Measurements from ENCODE around the gene RAB37. TPM values are rescaled to one million over a fixed set of nuclear protein-coding genes. Genes with fewer than 3 reads are reported as not detected.

The RAB37 gene
- total and polyA plus RNA-seq, 4 donors = 1.4 to 3.4 (median 1.9) TPM

DNA sequence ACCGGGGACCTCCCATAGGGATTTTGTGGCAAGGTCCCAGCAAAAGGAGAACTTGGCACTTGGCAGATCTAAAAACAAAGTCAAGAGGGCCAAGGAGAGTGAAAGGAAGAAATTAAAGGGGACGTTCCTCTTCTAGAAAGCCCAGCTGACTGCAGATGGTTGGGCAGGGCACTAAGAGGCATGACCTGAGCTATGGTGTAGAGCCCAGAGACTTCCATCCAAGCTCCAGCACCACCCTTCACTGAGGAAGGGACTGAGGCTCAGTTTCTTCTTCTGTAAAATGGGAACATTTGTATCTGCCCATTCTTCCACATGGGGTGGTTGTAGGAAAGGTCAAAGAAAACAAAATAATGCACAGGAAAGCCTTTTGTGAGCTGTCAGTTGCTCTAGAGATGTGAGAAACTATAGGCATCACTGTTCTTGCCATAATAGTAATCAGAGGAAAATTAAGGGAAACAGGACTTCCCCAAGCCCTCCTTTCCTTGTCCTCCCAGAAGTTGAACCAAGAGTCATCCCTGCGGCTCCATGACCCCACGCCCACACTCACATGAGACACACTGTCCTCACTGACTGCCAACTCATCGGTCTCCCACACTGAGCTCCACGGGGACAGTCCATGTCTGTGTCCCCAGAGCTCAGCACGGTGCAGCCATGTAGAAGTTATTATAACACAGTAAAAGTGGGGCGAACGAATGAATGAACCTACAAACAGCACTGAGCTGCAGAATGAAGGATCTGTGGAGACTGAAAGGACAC lies 34.8 kb upstream of the RAB37 start:
- intact Hi-C loops (cut with DNase I) = no loop called here
- no peaks in the 10 kb centered on the region for H3K9me3 ChIP-seq (ENCODE audit: control insufficient read depth, low read length)
- ATAC-seq (ENCODE audit: low FRiP score) = no peak
- no peak for DNase-seq
- no peaks in the 10 kb centered on the region for H3K36me3 ChIP-seq (ENCODE audit: control insufficient read depth in 1 of 2, insufficient read depth in 2 of 2, low read length in 1 of 2)
- H3K4me3 ChIP-seq (ENCODE audit: low read length in 2 of 2) = no peak overlapping the region
- H3K27me3 ChIP-seq (ENCODE audit: control insufficient read depth in 1 of 2, insufficient read depth in 2 of 2, low read length in 1 of 2) = no peaks in the 10 kb centered on the region
- no peaks in the 10 kb centered on the region for H3K4me1 ChIP-seq (ENCODE audit: control insufficient read depth in 1 of 2, insufficient read depth in 2 of 2, low read length in 2 of 2)
- WGBS, 2 donors = 69 to 71% methylated on average over 9 of the region's 9 CpGs
- no peak overlapping the region for H3K27ac ChIP-seq (ENCODE audit: low read depth in 1 of 2, low read length in 2 of 2)

DNA sequence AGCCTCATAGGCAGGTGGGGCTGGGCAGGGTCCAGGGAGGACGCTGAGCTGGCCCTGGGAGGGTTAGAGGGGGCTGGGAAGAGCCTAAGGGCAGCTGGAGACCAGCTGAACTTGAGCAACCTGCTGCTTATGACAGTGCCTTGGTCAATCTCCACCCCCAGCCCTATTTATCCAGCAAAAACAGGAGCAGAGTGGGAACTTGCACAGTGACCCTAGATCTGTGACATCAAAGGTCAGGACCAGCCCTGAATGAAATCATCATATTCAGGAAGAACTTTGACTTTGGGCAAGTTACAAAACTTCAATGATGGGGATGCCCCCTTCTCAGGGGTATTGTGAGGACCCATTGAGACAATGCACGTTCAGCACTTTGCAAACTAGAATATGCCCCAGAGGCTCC lies 33.7 kb upstream of the RAB37 start:
- Histone ChIP-seq H3K36me3 (ENCODE audit: control insufficient read depth in 1 of 2, insufficient read depth in 2 of 2, low read length in 1 of 2) (no peaks in the 10 kb centered on the region), H3K27me3 (ENCODE audit: control insufficient read depth in 1 of 2, insufficient read depth in 2 of 2, low read length in 1 of 2) (no peaks in the 10 kb centered on the region)

DNA sequence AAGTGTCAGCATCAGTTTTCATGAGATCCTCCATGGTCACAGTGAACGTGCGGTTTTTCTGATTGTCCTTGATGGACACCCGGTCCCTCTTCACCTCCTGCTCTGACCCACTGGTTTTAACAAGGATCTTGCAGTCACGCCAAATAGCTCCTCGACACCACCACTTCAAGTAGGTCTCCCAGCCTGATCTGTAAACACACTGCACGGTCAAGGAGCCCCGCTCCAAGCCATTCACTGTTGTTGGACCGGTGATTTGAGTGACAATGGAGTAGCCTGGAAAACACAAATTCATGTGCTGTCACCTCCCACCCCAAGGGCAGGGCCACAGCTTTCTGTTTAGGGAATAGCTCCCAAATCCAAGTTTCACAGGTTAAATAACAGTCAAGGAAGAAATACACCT lies 32.5 kb upstream of the RAB37 start:
- intact Hi-C loops (cut with DNase I) = no loop called here
- H3K27ac ChIP-seq (ENCODE audit: low read depth in 1 of 2, low read length in 2 of 2) = no peak overlapping the region
- H3K36me3 ChIP-seq (ENCODE audit: control insufficient read depth in 1 of 2, insufficient read depth in 2 of 2, low read length in 1 of 2) = no peaks in the 10 kb centered on the region
- no peaks in the 10 kb centered on the region for H3K27me3 ChIP-seq (ENCODE audit: control insufficient read depth in 1 of 2, insufficient read depth in 2 of 2, low read length in 1 of 2)
- no peaks in the 10 kb centered on the region for H3K9me3 ChIP-seq (ENCODE audit: control insufficient read depth, low read length)
- DNase-seq = no peak
- H3K4me1 ChIP-seq (ENCODE audit: control insufficient read depth in 1 of 2, insufficient read depth in 2 of 2, low read length in 2 of 2) = no peaks in the 10 kb centered on the region
- no peak overlapping the region for H3K4me3 ChIP-seq (ENCODE audit: low read length in 2 of 2)
- no peak for ATAC-seq (ENCODE audit: low FRiP score)
- WGBS, 2 donors = 67 to 77% methylated on average over 8 of the region's 8 CpGs

More for the DNA sequence above, 33.7 kb upstream of the RAB37 start:
- no peaks in the 10 kb centered on the region for H3K4me1 ChIP-seq (ENCODE audit: control insufficient read depth in 1 of 2, insufficient read depth in 2 of 2, low read length in 2 of 2)
- H3K27ac ChIP-seq (ENCODE audit: low read depth in 1 of 2, low read length in 2 of 2) = no peak overlapping the region
- no peaks in the 10 kb centered on the region for H3K9me3 ChIP-seq (ENCODE audit: control insufficient read depth, low read length)
- DNase-seq = no peak
- intact Hi-C loops (cut with DNase I) = no loop called here
- 54 to 60% methylated on average over 2 of the region's 2 CpGs for WGBS, 2 donors
- no peak overlapping the region for H3K4me3 ChIP-seq (ENCODE audit: low read length in 2 of 2)
- ATAC-seq (ENCODE audit: low FRiP score) = no peak

DNA sequence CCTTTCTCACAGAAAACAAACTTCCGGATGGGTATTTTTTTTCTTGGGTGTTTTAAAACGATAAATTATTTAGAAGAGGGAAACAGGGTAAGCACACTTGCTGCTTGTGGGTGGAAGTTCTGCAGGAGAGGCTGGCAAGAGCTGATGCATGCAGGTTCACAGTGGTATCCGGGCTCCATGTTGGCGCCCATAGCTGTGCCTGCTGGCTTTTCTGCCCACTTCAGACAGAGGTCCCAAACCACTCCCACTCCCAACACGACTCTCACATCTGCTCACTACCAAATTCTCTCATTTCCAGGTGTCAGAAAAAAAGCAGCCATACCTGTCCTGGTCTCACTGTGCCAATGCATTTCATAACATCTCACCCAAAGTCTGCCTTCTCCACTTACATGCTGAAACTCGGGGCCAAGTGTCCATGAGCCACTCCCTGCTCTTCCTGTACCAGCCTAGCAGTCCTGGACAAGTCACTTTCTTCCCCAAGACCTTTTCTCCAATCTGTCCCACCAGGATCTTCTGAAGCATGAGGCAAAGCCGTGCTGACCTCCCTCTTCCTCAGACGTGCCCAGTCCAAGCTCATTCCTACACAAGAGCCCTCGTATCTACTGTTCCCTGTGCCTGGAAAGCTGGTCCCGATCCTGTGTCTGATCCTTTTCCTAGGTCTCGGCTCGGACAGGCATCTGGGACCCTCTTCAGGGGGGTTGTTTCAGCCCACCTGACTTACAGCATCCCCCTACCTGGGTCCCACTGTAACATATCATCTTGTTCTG lies 25.8 kb upstream of the RAB37 start:
- Histone ChIP-seq H3K4me1 (ENCODE audit: control insufficient read depth in 1 of 2, insufficient read depth in 2 of 2, low read length in 2 of 2) (no peaks in the 10 kb centered on the region), H3K4me3 (ENCODE audit: low read length in 2 of 2) (no peak overlapping the region), H3K9me3 (ENCODE audit: control insufficient read depth, low read length) (no peaks in the 10 kb centered on the region), H3K36me3 (ENCODE audit: control insufficient read depth in 1 of 2, insufficient read depth in 2 of 2, low read length in 1 of 2) (no peaks in the 10 kb centered on the region), H3K27me3 (ENCODE audit: control insufficient read depth in 1 of 2, insufficient read depth in 2 of 2, low read length in 1 of 2) (no peaks in the 10 kb centered on the region), H3K27ac (ENCODE audit: low read depth in 1 of 2, low read length in 2 of 2) (no peak overlapping the region)
- DNase-seq = no peak
- no peak for ATAC-seq (ENCODE audit: low FRiP score)
- intact Hi-C loops (cut with DNase I) = no loop called here
- 61 to 68% methylated on average over 12 of the region's 12 CpGs for WGBS, 2 donors

DNA sequence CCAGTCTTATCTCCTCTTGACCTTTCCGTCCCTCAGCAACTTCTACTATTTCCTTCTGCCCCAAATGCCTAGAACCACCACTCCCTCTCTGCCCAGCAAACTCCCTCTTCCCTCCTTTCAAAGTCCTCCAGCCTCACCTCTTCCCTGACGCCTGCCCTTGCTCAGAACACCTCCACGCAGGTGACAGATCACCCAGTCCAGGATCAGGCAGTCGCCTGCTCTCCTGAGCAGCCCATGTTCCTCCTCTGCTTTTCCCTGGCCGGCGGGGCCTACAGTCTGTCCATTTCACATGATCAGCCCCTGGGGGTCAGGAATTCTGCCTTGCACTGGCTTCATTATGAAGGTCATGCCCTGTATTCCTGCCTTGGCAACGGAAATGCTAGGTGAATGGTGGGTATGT lies 24.8 kb upstream of the RAB37 start:
- WGBS, 2 donors = 68 to 75% methylated on average over 7 of the region's 7 CpGs
- DNase-seq (no peak), ATAC-seq (ENCODE audit: low FRiP score) (no peak)
- Histone ChIP-seq H3K9me3 (ENCODE audit: control insufficient read depth, low read length) (no peaks in the 10 kb centered on the region), H3K36me3 (ENCODE audit: control insufficient read depth in 1 of 2, insufficient read depth in 2 of 2, low read length in 1 of 2) (no peaks in the 10 kb centered on the region), H3K4me3 (ENCODE audit: low read length in 2 of 2) (no peak overlapping the region), H3K27me3 (ENCODE audit: control insufficient read depth in 1 of 2, insufficient read depth in 2 of 2, low read length in 1 of 2) (no peaks in the 10 kb centered on the region), H3K27ac (ENCODE audit: low read depth in 1 of 2, low read length in 2 of 2) (no peak overlapping the region), H3K4me1 (ENCODE audit: control insufficient read depth in 1 of 2, insufficient read depth in 2 of 2, low read length in 2 of 2) (no peaks in the 10 kb centered on the region)
- intact Hi-C loops (cut with DNase I) = no loop called here

DNA sequence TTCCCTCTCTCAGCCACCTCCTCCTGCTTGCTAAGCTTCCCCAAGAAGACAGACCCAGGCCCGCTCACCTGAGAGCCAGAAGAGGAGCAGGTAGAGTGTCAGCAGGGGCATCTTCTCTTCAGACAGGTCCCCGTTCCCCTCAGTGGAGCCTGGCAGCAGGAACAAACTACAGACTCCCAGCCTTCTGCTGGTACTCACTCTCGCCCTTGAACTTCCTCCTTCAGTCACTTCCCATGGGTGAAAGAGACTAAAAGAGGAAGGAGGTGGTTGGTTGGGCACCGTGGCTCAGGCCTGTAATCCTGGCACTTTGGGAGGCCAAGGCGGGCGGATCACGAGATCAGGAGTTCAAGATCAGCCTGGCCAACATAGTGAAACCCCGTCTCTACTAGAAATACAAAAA lies 24.3 kb upstream of the RAB37 start, which contains the start of gene CD300LF:
CD300LF (minus strand) TSS at position 168 of the 400 bp plus-strand sequence; CDS start at position 111, 57 bp downstream.
- ATAC-seq (ENCODE audit: low FRiP score) = no peak
- 79 to 82% methylated on average over 8 of the region's 8 CpGs for WGBS, 2 donors
- Histone ChIP-seq H3K27me3 (ENCODE audit: control insufficient read depth in 1 of 2, insufficient read depth in 2 of 2, low read length in 1 of 2) (no peaks in the 10 kb centered on the region), H3K4me3 (ENCODE audit: low read length in 2 of 2) (no peak within 1 kb of the TSS), H3K36me3 (ENCODE audit: control insufficient read depth in 1 of 2, insufficient read depth in 2 of 2, low read length in 1 of 2) (no peaks in the 10 kb centered on the region), H3K27ac (ENCODE audit: low read depth in 1 of 2, low read length in 2 of 2) (no peak within 1 kb of the TSS), H3K4me1 (ENCODE audit: control insufficient read depth in 1 of 2, insufficient read depth in 2 of 2, low read length in 2 of 2) (no peaks in the 10 kb centered on the region), H3K9me3 (ENCODE audit: control insufficient read depth, low read length) (no peaks in the 10 kb centered on the region)
- peak in 1 of 2 donors; percentile 80 for DNase-seq
- intact Hi-C loops (cut with DNase I) = no loop called here

DNA sequence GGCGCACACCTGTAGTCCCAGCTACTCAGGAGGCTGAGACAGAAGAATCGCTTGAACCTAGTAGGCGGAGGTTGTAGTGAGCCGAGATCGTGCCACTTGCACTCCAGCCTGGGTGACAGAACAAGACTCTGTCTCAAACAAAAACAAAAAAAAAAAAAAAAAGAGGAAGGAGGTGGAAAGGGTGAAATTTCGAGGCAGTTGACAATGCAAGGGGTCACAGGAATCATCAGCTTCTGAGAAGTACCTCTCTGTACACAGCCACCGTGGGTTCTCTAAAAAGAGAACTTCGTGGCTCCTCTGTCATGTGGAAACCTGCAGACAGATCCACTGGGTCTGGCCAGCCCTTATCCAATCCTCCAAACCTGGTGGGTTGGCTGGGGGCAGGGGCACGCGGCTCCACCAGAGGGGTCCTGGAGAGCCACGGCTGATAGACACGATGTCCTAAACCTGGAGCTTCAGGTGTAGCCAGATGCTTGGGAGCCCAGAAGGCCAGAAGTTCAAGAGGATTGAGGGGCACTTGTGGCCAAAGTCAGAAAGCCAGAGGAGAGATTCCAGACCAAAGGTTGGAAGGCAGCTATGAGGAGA lies 23.8 kb upstream of the RAB37 start:
- 85 to 90% methylated on average over 12 of the region's 12 CpGs for WGBS, 2 donors
- Histone ChIP-seq H3K4me3 (ENCODE audit: low read length in 2 of 2) (no peak overlapping the region), H3K9me3 (ENCODE audit: control insufficient read depth, low read length) (no peaks in the 10 kb centered on the region), H3K4me1 (ENCODE audit: control insufficient read depth in 1 of 2, insufficient read depth in 2 of 2, low read length in 2 of 2) (no peaks in the 10 kb centered on the region), H3K36me3 (ENCODE audit: control insufficient read depth in 1 of 2, insufficient read depth in 2 of 2, low read length in 1 of 2) (no peaks in the 10 kb centered on the region), H3K27me3 (ENCODE audit: control insufficient read depth in 1 of 2, insufficient read depth in 2 of 2, low read length in 1 of 2) (no peaks in the 10 kb centered on the region), H3K27ac (ENCODE audit: low read depth in 1 of 2, low read length in 2 of 2) (no peak overlapping the region)
- intact Hi-C loops (cut with DNase I) = no loop called here
- no peak for DNase-seq
- no peak for ATAC-seq (ENCODE audit: low FRiP score)

DNA sequence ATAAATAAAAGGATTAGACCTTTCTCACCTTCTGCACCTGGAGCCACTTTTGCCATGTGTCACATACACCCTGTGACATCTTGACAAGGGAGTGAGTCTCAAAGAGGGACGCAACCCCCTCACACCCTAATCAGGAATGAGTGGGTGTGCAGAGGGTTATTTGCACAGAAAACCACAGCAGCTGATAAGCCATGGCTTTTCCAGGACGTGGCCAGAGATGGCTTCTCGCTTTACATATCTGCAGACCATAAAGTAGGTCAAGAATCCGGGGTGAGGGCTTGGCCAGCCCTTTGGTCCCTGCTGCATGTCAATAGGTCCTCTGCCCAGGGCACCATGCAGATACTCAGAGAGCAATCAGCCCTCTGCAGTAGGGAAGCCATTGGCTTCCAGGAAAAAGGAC lies 21.9 kb upstream of the RAB37 start:
- intact Hi-C loops (cut with DNase I) = no loop called here
- H3K4me3 ChIP-seq (ENCODE audit: low read length in 2 of 2) = no peak overlapping the region
- ATAC-seq (ENCODE audit: low FRiP score) = no peak
- no peaks in the 10 kb centered on the region for H3K36me3 ChIP-seq (ENCODE audit: control insufficient read depth in 1 of 2, insufficient read depth in 2 of 2, low read length in 1 of 2)
- no peaks in the 10 kb centered on the region for H3K4me1 ChIP-seq (ENCODE audit: control insufficient read depth in 1 of 2, insufficient read depth in 2 of 2, low read length in 2 of 2)
- WGBS, 2 donors = 35 to 41% methylated on average over 4 of the region's 4 CpGs
- DNase-seq = no peak
- H3K9me3 ChIP-seq (ENCODE audit: control insufficient read depth, low read length) = no peaks in the 10 kb centered on the region
- H3K27me3 ChIP-seq (ENCODE audit: control insufficient read depth in 1 of 2, insufficient read depth in 2 of 2, low read length in 1 of 2) = no peaks in the 10 kb centered on the region
- H3K27ac ChIP-seq (ENCODE audit: low read depth in 1 of 2, low read length in 2 of 2) = no peak overlapping the region
